SIG-M5 treated with dmso at 0.1 percent for 504 hours (cell line): Measurements from ENCODE around the gene MAP3K10.
A peak's percentile ranks its signal among the peaks of the same experiment; 100 is the strongest.

Source experiments
- DNase-seq: peaks from one replicate; lab custom pipeline; 2025; ENCODE audit not compliant: unreplicated experiment; lab: John Stamatoyannopoulos, UW

MAP3K10 gene

GRCh38 chr19:40247735-40248262 lies 56.6 kb downstream of the MAP3K10 start:
- DNase-seq, result no peak

- no peak for DNase-seq
Measured at GRCh38 chr19:40249201-40249600, 58.0 kb downstream of the MAP3K10 start.

GRCh38 chr19:40249781-40250180 lies 58.6 kb downstream of the MAP3K10 start:
- no peak for DNase-seq

GRCh38 chr19:40251244-40251643 lies 60.0 kb downstream of the MAP3K10 start:
- DNase-seq, result no peak

GRCh38 chr19:40251991-40252390 lies 60.8 kb downstream of the MAP3K10 start:
- DNase-seq, result no peak

- no peak for DNase-seq
Measured at GRCh38 chr19:40252395-40252794, 61.2 kb downstream of the MAP3K10 start.

- DNase-seq, result no peak
Measured at GRCh38 chr19:40253611-40254092, 62.4 kb downstream of the MAP3K10 start.

GRCh38 chr19:40254714-40255418 lies 63.6 kb downstream of the MAP3K10 start:
- DNase-seq, result no peak

- no peak for DNase-seq
Measured at GRCh38 chr19:40255619-40256166, 64.5 kb downstream of the MAP3K10 start.

GRCh38 chr19:40256512-40256911 lies 65.3 kb downstream of the MAP3K10 start:
- no peak for DNase-seq

- peak; percentile 17 for DNase-seq
Measured at GRCh38 chr19:40257096-40257517, 65.9 kb downstream of the MAP3K10 start.

GRCh38 chr19:40261631-40262030 lies 70.4 kb downstream of the MAP3K10 start:
- DNase-seq, result no peak

GRCh38 chr19:40262422-40262821 lies 71.2 kb downstream of the MAP3K10 start:
- no peak for DNase-seq

- no peak for DNase-seq
Measured at GRCh38 chr19:40263440-40264313, 72.5 kb downstream of the MAP3K10 start.

- no peak for DNase-seq
Measured at GRCh38 chr19:40264314-40265054, 73.3 kb downstream of the MAP3K10 start.
